Stomach (tissue), 4 donors: ENCODE results near the gene MPHOSPH8.

Source experiments
- CTCF ChIP-seq, 7 experiments: fragments of 450-650 bp in 4 of 7; fragments of 200-600 bp in 3 of 7; sonication (generic) in 3 of 7; IDR thresholded peaks; one replicate each; pipeline ENCODE4 v1.5.1; 2016 to 2019; ENCODE audit warnings: antibody characterized with exemption in 7 of 7, control low read depth in 2 of 7, mild to moderate bottlenecking in 1 of 7
- EP300 ChIP-seq: sonication (generic); formaldehyde crosslinking; IDR thresholded peaks from one replicate; pipeline ENCODE4 v1.6.1; 2017; ENCODE audit warnings: antibody characterized with exemption
- POLR2A ChIP-seq, 4 donors: fragments of 450-650 bp; IDR thresholded peaks; one replicate each; pipeline ENCODE4 v1.6.1; 2016; ENCODE audit warnings: antibody characterized with exemption in 4 of 4, control low read depth in 2 of 4, mild to moderate bottlenecking in 1 of 4, moderate library complexity in 1 of 4
- POLR2AphosphoS5 ChIP-seq, 3 donors: sonication (generic); formaldehyde crosslinking; IDR thresholded peaks; one replicate each; pipeline ENCODE4 v1.6.1; 2016; ENCODE audit warnings: antibody characterized with exemption in 3 of 3

DNA sequence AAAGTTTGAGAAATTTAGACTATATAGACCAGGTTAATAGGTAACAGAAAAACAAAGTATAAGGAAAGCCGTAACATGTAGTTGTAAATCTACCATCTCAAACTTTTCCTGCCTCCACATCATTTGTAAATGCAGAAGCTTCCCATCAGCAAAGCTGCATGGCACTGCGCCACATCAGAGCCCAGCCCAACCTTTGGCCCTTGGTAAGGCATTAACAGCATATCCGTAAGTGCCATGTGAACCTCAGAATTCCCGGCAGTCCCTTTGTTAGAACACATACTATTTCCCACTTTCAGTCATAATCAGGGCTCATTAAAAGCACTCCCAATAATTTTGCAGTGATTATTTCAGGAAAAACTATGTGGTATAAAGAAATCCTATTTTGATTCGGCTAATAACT lies 51.6 kb downstream of the MPHOSPH8 start:
- no peak for TF ChIP-seq CTCF (IDR thresholded peaks at IDR 0.05)
- peak in 1 of 3 donors; percentile 10 for TF ChIP-seq POLR2AphosphoS5 (IDR thresholded peaks at IDR 0.05)
- no peak for TF ChIP-seq POLR2A (IDR thresholded peaks at IDR 0.05)
- no peak for TF ChIP-seq EP300
